ENCODE results near the gene RFTN2.
"Not testable (repeated sequence)": the region's sequence is repeated elsewhere in the genome, so short reads cannot be mapped to it uniquely, and the experiment has no call there.

RFTN2 gene

DNA sequence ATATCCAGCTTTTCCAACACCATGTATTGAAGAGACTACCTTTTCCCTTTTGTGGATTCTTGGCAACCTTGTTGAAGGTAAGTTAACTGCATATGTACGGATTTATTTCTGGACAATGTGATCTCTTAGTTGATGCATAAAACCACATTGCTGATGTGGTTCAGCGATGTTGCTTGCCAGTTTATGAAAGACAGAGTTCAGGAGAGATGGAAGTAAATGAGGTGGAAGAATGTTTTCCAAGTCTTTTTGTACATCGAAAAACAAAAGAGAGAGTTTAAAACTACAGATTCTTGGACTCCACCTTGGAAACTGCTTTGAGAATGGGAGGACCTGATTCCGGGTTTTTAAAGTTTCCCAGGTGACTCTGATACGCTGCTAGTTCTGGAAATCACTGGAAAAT, 115.7 kb downstream of the RFTN2 start:
- Histone ChIP-seq H3K27me3 (ENCODE audit: insufficient read depth, poor library complexity, severe bottlenecking) (no peaks in the 10 kb centered on the region), H3K27ac (replicated peaks) (no peak overlapping the region), H3K4me3 (replicated peaks; ENCODE audit: insufficient read depth, low read length) (no peak overlapping the region)
- DNase-seq (ENCODE audit: low read depth in 1 of 2, low spot score in 1 of 2): no peak
- TF ChIP-seq, protein P1, sequence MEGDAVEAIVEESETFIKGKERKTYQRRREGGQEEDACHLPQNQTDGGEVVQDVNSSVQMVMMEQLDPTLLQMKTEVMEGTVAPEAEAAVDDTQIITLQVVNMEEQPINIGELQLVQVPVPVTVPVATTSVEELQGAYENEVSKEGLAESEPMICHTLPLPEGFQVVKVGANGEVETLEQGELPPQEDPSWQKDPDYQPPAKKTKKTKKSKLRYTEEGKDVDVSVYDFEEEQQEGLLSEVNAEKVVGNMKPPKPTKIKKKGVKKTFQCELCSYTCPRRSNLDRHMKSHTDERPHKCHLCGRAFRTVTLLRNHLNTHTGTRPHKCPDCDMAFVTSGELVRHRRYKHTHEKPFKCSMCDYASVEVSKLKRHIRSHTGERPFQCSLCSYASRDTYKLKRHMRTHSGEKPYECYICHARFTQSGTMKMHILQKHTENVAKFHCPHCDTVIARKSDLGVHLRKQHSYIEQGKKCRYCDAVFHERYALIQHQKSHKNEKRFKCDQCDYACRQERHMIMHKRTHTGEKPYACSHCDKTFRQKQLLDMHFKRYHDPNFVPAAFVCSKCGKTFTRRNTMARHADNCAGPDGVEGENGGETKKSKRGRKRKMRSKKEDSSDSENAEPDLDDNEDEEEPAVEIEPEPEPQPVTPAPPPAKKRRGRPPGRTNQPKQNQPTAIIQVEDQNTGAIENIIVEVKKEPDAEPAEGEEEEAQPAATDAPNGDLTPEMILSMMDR (IDR thresholded peaks at IDR 0.05; ENCODE audit: insufficient read depth, low read length): no peak
- TF ChIP-seq GABPA (IDR thresholded peaks at IDR 0.05; ENCODE audit: low read depth): no peak

DNA sequence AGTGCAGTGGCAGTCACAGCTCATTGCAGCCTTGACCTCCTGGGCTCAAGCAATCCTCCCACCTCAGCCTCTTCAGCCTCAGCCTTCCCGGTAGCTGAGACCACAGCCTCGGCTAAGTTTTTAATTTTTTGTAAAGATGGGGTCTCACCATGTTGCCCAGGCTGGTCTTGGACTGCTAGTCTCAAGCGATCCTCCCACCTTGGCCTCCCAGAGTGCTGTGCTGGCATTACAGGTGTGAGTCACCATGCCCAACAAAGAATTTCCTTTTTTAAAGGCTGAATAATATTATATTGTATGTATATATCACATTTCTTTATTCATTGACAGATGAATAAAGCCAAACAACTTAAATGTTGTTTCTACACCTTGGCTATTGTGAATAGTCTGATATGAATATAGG, 117.0 kb downstream of the RFTN2 start:
- Histone ChIP-seq H3K27me3 (ENCODE audit: insufficient read depth, poor library complexity, severe bottlenecking) (no peaks in the 10 kb centered on the region), H3K4me3 (replicated peaks; ENCODE audit: insufficient read depth, low read length) (no peak overlapping the region), H3K27ac (replicated peaks) (no peak overlapping the region)
- TF ChIP-seq, protein P2, sequence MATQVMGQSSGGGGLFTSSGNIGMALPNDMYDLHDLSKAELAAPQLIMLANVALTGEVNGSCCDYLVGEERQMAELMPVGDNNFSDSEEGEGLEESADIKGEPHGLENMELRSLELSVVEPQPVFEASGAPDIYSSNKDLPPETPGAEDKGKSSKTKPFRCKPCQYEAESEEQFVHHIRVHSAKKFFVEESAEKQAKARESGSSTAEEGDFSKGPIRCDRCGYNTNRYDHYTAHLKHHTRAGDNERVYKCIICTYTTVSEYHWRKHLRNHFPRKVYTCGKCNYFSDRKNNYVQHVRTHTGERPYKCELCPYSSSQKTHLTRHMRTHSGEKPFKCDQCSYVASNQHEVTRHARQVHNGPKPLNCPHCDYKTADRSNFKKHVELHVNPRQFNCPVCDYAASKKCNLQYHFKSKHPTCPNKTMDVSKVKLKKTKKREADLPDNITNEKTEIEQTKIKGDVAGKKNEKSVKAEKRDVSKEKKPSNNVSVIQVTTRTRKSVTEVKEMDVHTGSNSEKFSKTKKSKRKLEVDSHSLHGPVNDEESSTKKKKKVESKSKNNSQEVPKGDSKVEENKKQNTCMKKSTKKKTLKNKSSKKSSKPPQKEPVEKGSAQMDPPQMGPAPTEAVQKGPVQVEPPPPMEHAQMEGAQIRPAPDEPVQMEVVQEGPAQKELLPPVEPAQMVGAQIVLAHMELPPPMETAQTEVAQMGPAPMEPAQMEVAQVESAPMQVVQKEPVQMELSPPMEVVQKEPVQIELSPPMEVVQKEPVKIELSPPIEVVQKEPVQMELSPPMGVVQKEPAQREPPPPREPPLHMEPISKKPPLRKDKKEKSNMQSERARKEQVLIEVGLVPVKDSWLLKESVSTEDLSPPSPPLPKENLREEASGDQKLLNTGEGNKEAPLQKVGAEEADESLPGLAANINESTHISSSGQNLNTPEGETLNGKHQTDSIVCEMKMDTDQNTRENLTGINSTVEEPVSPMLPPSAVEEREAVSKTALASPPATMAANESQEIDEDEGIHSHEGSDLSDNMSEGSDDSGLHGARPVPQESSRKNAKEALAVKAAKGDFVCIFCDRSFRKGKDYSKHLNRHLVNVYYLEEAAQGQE (IDR thresholded peaks at IDR 0.05; ENCODE audit: insufficient replicate concordance, low read depth): no peak
- TF ChIP-seq POLR2AphosphoS5 (IDR thresholded peaks at IDR 0.05; ENCODE audit: low read depth) (no peak), GABPA (IDR thresholded peaks at IDR 0.05; ENCODE audit: low read depth) (no peak), SPI1 (IDR thresholded peaks at IDR 0.05; ENCODE audit: borderline replicate concordance, low read depth) (no peak)
- TF ChIP-seq, protein P1 (IDR thresholded peaks at IDR 0.05; ENCODE audit: insufficient read depth, low read length): no peak
- DNase-seq (ENCODE audit: low read depth in 1 of 2, low spot score in 1 of 2): no peak

DNA sequence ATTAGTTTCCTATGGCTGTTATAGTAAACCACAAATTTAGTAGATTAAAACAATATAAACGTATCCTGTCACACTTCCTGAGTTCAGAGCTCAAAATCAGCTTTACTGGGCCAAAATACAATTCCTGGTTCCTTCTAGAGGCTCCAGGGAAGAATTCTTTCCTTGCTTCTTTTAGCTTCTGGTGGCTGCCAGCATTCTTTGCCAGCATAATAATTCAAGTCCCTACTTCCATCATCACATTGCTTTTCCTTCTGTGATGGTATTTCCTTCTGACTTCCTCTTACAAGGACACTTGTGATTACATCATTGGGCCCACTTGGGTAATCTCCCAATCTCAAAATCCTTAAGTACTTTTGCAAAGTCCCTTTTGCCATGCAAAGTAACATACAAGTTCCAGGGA, 118.9 kb downstream of the RFTN2 start:
- DNase-seq (ENCODE audit: low read depth in 1 of 2, low spot score in 1 of 2): peak in 1 of 2 experiments; percentile 61
- no peak overlapping the region for H3K27ac ChIP-seq (replicated peaks)
- H3K27me3 ChIP-seq (ENCODE audit: insufficient read depth, poor library complexity, severe bottlenecking): no peaks in the 10 kb centered on the region
- no peak overlapping the region for H3K4me3 ChIP-seq (replicated peaks; ENCODE audit: insufficient read depth, low read length)
- TF ChIP-seq, protein P2 (IDR thresholded peaks at IDR 0.05; ENCODE audit: insufficient replicate concordance, low read depth): no peak
- TF ChIP-seq, protein P1 (IDR thresholded peaks at IDR 0.05; ENCODE audit: insufficient read depth, low read length): no peak
- TF ChIP-seq SPI1 (IDR thresholded peaks at IDR 0.05; ENCODE audit: borderline replicate concordance, low read depth): peak; percentile 77; the same call in 1 of the 2 replicates

DNA sequence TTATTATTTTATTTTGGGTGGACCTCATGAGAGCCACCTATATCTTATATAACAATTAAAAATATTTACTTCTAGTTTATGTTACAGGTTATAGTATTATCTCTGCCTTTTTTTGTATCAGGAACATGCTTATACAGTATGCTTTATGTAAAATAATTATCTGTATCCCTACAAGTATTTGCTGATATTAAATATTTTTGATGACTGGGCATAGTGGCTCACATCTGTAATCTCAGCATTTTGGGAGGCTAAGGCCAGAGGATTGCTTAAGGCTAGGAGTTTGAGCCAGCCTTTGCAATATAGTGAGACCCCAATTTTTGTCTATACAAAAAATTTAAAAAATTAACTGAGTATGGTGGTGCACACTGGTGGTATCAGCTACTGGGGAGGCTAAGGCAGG, 119.9 kb downstream of the RFTN2 start:
- Histone ChIP-seq H3K27me3 (ENCODE audit: insufficient read depth, poor library complexity, severe bottlenecking) (no peaks in the 10 kb centered on the region), H3K27ac (replicated peaks) (no peak overlapping the region), H3K4me3 (replicated peaks; ENCODE audit: insufficient read depth, low read length) (no peak overlapping the region)
- TF ChIP-seq, protein P1 (IDR thresholded peaks at IDR 0.05; ENCODE audit: insufficient read depth, low read length): no peak
- TF ChIP-seq POLR2AphosphoS5 (IDR thresholded peaks at IDR 0.05; ENCODE audit: low read depth): no peak
- no peak for TF ChIP-seq GABPA (IDR thresholded peaks at IDR 0.05; ENCODE audit: low read depth)
- no peak for TF ChIP-seq SPI1 (IDR thresholded peaks at IDR 0.05; ENCODE audit: borderline replicate concordance, low read depth)
- TF ChIP-seq, protein P2 (IDR thresholded peaks at IDR 0.05; ENCODE audit: insufficient replicate concordance, low read depth): no peak
- no peak for DNase-seq (ENCODE audit: low read depth in 1 of 2, low spot score in 1 of 2)

DNA sequence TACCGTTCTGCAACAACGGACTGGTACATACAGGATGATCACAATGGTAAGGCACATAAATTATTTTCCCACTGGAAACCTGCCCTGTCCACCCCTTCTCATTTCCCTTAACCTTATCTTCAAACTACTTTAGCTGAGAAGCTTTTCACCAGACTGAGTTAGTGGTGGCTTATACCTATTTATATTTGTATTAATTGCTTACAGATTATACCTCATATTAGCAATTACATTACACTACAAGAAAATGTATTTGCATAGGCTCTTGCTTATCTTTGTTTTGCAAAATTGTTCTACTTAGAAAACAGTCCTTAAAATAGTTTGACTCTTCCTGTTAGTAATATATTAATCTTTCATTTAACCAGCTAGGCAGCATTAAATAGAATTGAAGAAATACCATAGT, 124.1 kb downstream of the RFTN2 start:
- DNase-seq (ENCODE audit: low read depth in 1 of 2, low spot score in 1 of 2); H3K4me3 ChIP-seq (replicated peaks; ENCODE audit: insufficient read depth, low read length); H3K27me3 ChIP-seq (ENCODE audit: insufficient read depth, poor library complexity, severe bottlenecking); H3K27ac ChIP-seq (replicated peaks): not testable (repeated sequence)
